Stimulated activated effector memory CD8-positive, alpha-beta T cell treated with anti-CD3 and anti-CD28 coated beads, Interleukin-12 subunit alpha, Interleukin-12 subunit beta, amount 100 ng/mL, for 72 hours (primary cell): ENCODE measurements around the gene CXCR5.

Source experiments
- ATAC-seq: fragments of 150-1000 bp; cut with Tn5 transposase; 2 replicates; pipeline ENCODE4 v1.10.0; 2021
- DNase-seq, 2 donors: peaks; one replicate each; pipeline ENCODE4 v3.0.0; 2021 to 2022; ENCODE audit warnings: low spot score in 2 of 2
- H3K27ac Mint-ChIP-seq: one replicate; pipeline ENCODE4 v1.8.0; 2022; ENCODE audit warnings: mild to moderate bottlenecking, mixed read lengths
- H3K36me3 Mint-ChIP-seq: one replicate; pipeline ENCODE4 v1.8.0; 2022; ENCODE audit warnings: mild to moderate bottlenecking, mixed read lengths
- H3K4me1 Mint-ChIP-seq: one replicate; pipeline ENCODE4 v1.8.0; 2022; ENCODE audit warnings: mixed read lengths
- H3K4me3 Mint-ChIP-seq: one replicate; pipeline ENCODE4 v1.8.0; 2022; ENCODE audit warnings: mild to moderate bottlenecking, mixed read lengths
- H3K9me3 Mint-ChIP-seq: one replicate; pipeline ENCODE4 v1.8.0; 2022; ENCODE audit warnings: mixed read lengths

Gene CXCR5

DNA sequence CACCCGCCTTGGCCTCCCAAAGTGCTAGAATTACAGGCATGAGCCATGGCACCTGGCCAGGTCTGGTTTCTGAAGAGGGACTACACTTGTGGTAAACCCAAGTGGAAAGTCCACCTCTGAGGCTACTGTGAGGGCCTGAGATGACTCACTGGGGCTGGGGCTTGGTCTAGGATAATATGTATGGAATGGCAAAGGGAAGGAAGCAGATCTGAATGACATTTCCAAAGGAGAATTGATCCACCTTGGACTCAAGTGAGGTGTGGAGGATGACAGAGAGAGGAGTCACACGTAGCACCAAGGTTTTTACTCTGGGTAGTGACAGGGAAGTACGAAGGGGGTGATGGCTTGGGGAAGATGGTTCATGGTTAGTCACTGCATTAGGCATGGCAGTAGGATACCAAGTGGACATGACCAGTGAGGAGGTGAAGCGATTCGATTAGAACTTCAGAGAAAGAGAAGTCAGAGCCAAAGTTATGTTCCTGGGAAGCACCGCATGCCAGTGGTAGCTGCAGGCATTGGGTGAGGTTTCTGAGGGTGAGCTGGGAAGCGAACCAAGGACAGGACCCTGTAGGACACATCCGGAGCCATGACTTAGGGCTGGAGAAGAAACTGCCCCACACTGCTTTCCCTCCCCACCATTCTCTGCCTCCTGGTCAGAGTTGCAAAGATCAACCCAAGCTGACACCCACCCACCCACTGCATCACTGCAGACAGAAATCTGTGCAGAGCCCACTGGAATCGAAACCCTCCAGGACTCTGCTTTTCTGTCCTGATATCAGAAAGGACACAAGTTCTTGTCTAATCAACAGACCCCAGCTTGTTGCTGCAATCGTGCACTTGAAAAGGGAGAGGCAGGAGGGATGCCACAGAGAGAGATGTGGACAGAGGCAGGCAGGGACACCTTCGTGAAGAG, 55.1 kb downstream of the CXCR5 start:
- H3K4me3 Mint-ChIP-seq = no peak overlapping the region
- peak overlapping the region; percentile 11 for H3K27ac Mint-ChIP-seq
- no peak for ATAC-seq
- peaks cover 7% of the 10 kb centered on the region for H3K4me1 Mint-ChIP-seq
- no peaks in the 10 kb centered on the region for H3K9me3 Mint-ChIP-seq
- DNase-seq = no peak
- no peaks in the 10 kb centered on the region for H3K36me3 Mint-ChIP-seq

DNA sequence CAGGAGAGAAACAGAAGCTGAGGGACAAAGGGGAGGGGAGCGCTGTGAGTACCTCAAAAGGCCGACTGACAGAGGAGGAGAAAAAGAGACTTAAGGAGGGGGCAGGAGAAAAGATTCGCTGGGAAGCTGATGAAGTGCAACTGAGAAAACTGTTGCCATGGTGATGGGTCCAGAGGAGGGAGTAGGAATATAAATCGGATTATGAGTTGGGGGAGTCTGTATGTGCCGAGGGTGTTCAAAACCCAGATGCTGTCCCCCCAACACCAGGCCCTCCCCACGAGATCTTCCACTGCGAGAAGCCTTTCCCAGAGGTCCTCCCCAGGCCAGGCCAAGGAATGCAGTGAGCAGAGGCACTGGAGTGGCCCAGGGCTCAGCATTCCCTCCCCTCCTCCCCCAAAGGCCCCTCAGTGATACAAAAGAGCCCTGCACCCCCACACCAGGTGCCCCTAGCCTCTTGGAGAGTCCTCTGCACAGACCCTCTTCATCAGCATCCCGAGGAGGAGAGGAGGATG, 55.8 kb downstream of the CXCR5 start:
- DNase-seq = no peak
- Mint-ChIP-seq H3K4me3 (no peak overlapping the region), H3K9me3 (no peaks in the 10 kb centered on the region), H3K27ac (no peak overlapping the region), H3K4me1 (peaks cover 7% of the 10 kb centered on the region), H3K36me3 (no peaks in the 10 kb centered on the region)
- ATAC-seq = no peak

DNA sequence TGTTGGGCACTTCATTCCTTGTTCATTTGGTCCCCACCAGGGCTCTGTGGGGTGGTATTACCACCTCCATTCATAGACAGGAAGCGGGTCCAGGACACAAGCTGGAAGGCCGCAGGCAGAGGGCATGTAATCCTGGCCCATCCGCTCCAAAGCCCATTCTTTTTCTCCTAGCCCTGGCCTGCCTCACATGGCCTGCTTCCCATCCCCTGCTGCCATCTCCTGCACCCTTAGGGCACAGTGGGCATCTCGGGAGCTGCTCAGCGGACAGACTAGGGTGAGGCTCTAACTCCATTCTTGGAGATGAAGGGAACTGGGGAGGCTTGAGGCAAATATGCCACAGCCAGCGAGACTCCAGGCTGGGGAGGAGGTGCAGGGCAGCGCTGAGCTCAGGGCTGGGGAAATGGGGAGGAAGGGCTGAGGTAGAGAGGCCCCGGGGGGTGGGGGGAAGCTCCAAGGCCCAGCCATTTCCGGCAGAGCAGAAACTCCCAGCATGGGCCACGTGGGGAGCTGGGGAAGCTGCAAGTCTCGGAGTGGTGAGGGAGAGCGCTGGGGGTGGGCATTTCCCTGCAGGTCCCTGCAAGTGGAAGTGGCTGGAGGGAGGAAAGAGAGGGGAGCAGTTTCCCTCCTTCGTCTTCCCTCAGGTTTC, 56.4 kb downstream of the CXCR5 start:
- H3K4me1 Mint-ChIP-seq = peaks cover 7% of the 10 kb centered on the region
- no peaks in the 10 kb centered on the region for H3K36me3 Mint-ChIP-seq
- no peak overlapping the region for H3K4me3 Mint-ChIP-seq
- H3K9me3 Mint-ChIP-seq = no peaks in the 10 kb centered on the region
- DNase-seq = no peak
- H3K27ac Mint-ChIP-seq = peak overlapping the region; percentile 29
- ATAC-seq = peak; percentile 74

DNA sequence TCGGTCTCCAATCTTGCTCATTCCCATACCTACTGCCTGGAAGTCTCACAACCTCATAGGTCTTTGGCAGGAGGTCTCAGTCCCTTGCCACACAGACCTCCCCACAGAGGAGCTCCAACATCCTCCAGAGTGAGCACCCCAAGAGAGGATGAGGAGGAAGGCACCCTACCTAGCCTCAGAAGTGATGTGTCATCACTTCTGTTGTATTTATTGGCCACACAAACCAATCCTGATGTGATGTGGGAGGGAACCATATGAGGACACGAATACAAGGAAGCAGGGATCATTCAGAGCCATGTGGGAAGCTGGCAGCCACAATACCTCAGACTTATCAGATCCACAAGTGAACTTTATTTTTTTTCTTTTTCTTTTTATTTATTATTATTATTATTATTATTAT, 63.4 kb downstream of the CXCR5 start:
- H3K27ac Mint-ChIP-seq = no peak overlapping the region
- no peaks in the 10 kb centered on the region for H3K4me1 Mint-ChIP-seq
- H3K4me3 Mint-ChIP-seq = no peak overlapping the region
- no peak for DNase-seq
- no peaks in the 10 kb centered on the region for H3K9me3 Mint-ChIP-seq
- ATAC-seq = no peak
- H3K36me3 Mint-ChIP-seq = no peaks in the 10 kb centered on the region
